Measurements from ENCODE around the gene PIK3AP1. TPM values are rescaled to one million over a fixed set of nuclear protein-coding genes. Genes with fewer than 3 reads are reported as not detected.

PIK3AP1 gene
- total RNA-seq, 4 donors from 2014 or later = 3.1 to 15.5 (median 5.5) TPM

DNA sequence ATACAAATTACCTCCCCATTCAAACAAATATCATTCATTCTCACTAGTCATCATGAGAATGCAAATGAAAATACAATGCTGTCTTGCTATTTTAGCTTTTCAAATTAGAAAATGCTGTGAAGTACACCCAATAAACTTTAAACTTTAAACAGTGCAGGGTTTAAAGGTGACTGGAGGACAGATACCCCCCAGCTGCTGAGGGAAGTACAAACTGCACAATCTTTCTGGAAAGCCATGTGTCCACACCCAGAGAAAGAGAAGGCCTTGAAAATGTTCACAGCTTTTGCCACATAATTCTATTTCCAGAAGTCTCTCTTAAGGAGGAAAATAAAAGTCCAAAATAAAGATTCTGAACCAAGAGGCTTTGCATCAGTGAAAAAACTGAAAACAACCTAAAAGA lies 56.5 kb downstream of the PIK3AP1 start:
- no peak for TF ChIP-seq POLR2A (IDR thresholded peaks at IDR 0.05)
- TF ChIP-seq POLR2AphosphoS5 (IDR thresholded peaks at IDR 0.05) = no peak
- no peak for TF ChIP-seq EP300 (IDR thresholded peaks at IDR 0.05)
- H3K36me3 ChIP-seq = no peaks in the 10 kb centered on the region
- H3K4me3 ChIP-seq = no peak overlapping the region
- no peaks in the 10 kb centered on the region for H3K27me3 ChIP-seq
- no peaks in the 10 kb centered on the region for H3K9me3 ChIP-seq
- H3K4me1 ChIP-seq = no peaks in the 10 kb centered on the region
- no peak for ATAC-seq
- H3K27ac ChIP-seq = no peak overlapping the region

DNA sequence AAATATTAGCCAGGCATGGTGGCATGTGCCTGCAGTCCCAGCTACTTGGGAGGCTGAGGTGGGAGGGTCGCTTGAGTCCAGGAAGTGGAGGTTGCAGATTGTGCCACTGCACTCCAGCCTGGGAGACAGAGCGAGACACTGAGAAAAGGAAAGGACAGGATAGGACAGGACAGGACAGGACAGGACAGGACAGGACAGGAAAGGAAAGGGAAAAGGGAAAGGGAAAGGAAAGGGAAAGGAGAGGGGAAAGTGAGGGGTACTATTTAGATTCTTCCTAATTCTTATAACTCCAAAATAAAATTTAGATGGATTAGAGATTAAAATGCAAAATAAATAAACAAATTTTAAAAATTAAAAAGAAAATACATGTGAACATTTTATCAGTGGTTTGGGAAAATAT lies 58.7 kb downstream of the PIK3AP1 start:
- 77 to 87% methylated on average over 2 of the region's 2 CpGs for WGBS, 2 donors (ENCODE audit: low coverage in 1 of 2)
- H3K4me1 ChIP-seq = no peaks in the 10 kb centered on the region
- no peak overlapping the region for H3K4me3 ChIP-seq
- H3K27me3 ChIP-seq = no peaks in the 10 kb centered on the region
- H3K27ac ChIP-seq = no peak overlapping the region
- H3K36me3 ChIP-seq = no peaks in the 10 kb centered on the region
- no peak for ATAC-seq
- TF ChIP-seq POLR2AphosphoS5 (IDR thresholded peaks at IDR 0.05) (no peak), EP300 (IDR thresholded peaks at IDR 0.05) (no peak), POLR2A (IDR thresholded peaks at IDR 0.05) (no peak)
- TF ChIP-seq, protein P1, sequence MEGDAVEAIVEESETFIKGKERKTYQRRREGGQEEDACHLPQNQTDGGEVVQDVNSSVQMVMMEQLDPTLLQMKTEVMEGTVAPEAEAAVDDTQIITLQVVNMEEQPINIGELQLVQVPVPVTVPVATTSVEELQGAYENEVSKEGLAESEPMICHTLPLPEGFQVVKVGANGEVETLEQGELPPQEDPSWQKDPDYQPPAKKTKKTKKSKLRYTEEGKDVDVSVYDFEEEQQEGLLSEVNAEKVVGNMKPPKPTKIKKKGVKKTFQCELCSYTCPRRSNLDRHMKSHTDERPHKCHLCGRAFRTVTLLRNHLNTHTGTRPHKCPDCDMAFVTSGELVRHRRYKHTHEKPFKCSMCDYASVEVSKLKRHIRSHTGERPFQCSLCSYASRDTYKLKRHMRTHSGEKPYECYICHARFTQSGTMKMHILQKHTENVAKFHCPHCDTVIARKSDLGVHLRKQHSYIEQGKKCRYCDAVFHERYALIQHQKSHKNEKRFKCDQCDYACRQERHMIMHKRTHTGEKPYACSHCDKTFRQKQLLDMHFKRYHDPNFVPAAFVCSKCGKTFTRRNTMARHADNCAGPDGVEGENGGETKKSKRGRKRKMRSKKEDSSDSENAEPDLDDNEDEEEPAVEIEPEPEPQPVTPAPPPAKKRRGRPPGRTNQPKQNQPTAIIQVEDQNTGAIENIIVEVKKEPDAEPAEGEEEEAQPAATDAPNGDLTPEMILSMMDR (IDR thresholded peaks at IDR 0.05) = no peak
- no peaks in the 10 kb centered on the region for H3K9me3 ChIP-seq

GRCh38 chr10:96660297-96660696 lies 60.0 kb downstream of the PIK3AP1 start:
- no peaks in the 10 kb centered on the region for H3K27me3 ChIP-seq
- no peaks in the 10 kb centered on the region for H3K4me1 ChIP-seq
- no peaks in the 10 kb centered on the region for H3K9me3 ChIP-seq
- H3K27ac ChIP-seq = no peak overlapping the region
- 60 to 72% methylated on average over 3 of the region's 3 CpGs for WGBS, 2 donors (ENCODE audit: low coverage in 1 of 2)
- TF ChIP-seq EP300 (IDR thresholded peaks at IDR 0.05) = no peak
- no peak for TF ChIP-seq POLR2AphosphoS5 (IDR thresholded peaks at IDR 0.05)
- TF ChIP-seq POLR2A (IDR thresholded peaks at IDR 0.05) = no peak
- TF ChIP-seq, protein P1 (IDR thresholded peaks at IDR 0.05) = no peak
- ATAC-seq = no peak
- no peak overlapping the region for H3K4me3 ChIP-seq
- H3K36me3 ChIP-seq = no peaks in the 10 kb centered on the region

- Histone ChIP-seq H3K9me3 (no peaks in the 10 kb centered on the region), H3K27me3 (no peaks in the 10 kb centered on the region), H3K4me1 (no peaks in the 10 kb centered on the region), H3K4me3 (no peak overlapping the region), H3K36me3 (no peaks in the 10 kb centered on the region), H3K27ac (no peak overlapping the region)
- WGBS, 2 donors (ENCODE audit: low coverage in 1 of 2) = 54 to 67% methylated on average over 3 of the region's 3 CpGs
- no peak for ATAC-seq
- no peak for TF ChIP-seq POLR2AphosphoS5 (IDR thresholded peaks at IDR 0.05)
- TF ChIP-seq POLR2A (IDR thresholded peaks at IDR 0.05) = no peak
- TF ChIP-seq EP300 (IDR thresholded peaks at IDR 0.05) = no peak
- TF ChIP-seq, protein P1 (IDR thresholded peaks at IDR 0.05) = no peak
These were observed 61.5 kb downstream of the PIK3AP1 start for GRCh38 chr10:96658844-96659243.

- ATAC-seq = no peak
- Histone ChIP-seq H3K27me3 (no peaks in the 10 kb centered on the region), H3K4me1 (no peaks in the 10 kb centered on the region), H3K4me3 (no peak overlapping the region), H3K36me3 (no peaks in the 10 kb centered on the region), H3K27ac (no peak overlapping the region), H3K9me3 (no peaks in the 10 kb centered on the region)
- WGBS, 2 donors (ENCODE audit: low coverage in 1 of 2) = 89 to 100% methylated on average over 1 of the region's 1 CpG
- TF ChIP-seq, protein P1 (IDR thresholded peaks at IDR 0.05) = no peak
- TF ChIP-seq POLR2AphosphoS5 (IDR thresholded peaks at IDR 0.05) (no peak), POLR2A (IDR thresholded peaks at IDR 0.05) (no peak), EP300 (IDR thresholded peaks at IDR 0.05) (no peak)
These were observed 62.9 kb downstream of the PIK3AP1 start for GRCh38 chr10:96657385-96657784.

All from gastroesophageal sphincter (tissue), 4 donors.